ENCODE results near the gene GRIA2.

GRCh38 chr4:157217708-157218107 is 2.8 kb upstream of the GRIA2 start:
- TF ChIP-seq POLR2A (IDR thresholded peaks at IDR 0.05), result no peak
- TF ChIP-seq CTCF (IDR thresholded peaks at IDR 0.05), result peak in 2 of 3 donors; percentile 30 to 48
- TF ChIP-seq POLR2AphosphoS5 (IDR thresholded peaks at IDR 0.05), result no peak
